ENCODE measurements around the gene DMKN.
"Not testable (repeated sequence)": the region's sequence is repeated elsewhere in the genome, so short reads cannot be mapped to it uniquely, and the experiment has no call there.

DMKN gene

DNA sequence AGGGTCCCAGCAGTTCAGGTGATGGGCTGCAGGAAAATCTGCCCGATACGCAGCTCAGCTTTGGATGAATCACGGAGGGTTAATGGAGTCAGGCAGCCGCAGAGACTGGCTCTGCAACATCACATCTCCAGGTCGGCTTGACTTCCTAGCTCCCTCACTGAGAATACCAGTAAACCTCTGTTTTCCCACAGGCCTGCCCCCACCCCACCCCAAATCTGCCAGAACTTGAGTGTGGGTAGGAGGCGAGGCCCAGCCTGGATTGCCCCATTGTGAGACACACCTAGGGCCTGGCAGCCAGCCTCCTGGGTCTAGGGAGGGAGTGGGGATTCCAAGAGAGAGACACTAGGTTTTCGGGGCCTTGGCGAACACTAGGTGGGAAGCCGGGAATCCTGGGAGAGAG is 19.5 kb downstream of the DMKN start:
- DNase-seq = no peak

DNA sequence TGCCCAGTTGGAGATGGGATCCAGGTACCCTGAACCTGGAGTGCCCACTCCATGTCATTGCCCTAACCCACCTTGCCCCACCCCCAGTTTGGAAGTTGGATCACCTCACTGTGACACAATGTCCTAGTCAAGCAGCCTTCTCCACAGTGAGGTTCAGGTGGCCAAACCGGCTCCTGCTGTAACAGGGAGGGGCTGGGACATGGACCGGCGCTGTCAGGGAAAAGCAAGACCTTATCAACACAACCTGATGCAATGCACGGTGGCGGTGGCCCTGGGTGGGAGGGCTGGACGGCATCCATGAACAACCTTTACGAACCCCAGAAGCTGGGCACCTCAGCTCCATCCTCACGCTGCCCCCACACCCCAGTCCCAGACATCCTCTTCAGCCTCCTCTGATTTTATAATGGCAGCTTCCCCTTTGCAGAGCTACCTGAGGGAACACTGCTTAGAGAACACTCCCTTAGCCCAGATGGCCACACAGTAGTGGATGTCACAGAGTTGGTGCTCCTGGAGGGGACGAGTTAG is 21.6 kb downstream of the DMKN start:
- no peak for DNase-seq

DNA sequence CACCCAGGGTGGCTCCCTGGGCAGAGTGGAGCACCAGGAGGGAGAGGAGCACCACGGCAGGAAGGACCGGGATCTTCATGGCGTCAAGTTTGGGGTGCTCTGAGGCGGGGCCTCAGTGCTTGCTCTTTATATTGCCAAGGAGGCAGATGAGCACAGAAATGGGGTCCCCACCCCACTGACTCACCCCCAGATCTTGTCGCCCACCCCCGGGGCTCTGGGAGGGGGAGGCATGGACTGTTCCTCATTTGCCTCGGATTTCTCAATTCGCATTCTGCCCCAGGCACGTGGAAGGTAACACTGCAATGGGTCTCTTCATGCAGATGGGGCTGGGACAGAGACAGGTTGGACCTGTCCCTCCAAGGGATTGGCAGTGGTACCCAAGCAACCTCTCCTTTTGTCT is 23.1 kb downstream of the DMKN start, which contains the start of gene KRTDAP:
Gene KRTDAP (minus strand): TSS at position 101 of the 400 bp plus-strand sequence. CDS start 22 bp downstream, at position 79.
- DNase-seq = no peak

DNA sequence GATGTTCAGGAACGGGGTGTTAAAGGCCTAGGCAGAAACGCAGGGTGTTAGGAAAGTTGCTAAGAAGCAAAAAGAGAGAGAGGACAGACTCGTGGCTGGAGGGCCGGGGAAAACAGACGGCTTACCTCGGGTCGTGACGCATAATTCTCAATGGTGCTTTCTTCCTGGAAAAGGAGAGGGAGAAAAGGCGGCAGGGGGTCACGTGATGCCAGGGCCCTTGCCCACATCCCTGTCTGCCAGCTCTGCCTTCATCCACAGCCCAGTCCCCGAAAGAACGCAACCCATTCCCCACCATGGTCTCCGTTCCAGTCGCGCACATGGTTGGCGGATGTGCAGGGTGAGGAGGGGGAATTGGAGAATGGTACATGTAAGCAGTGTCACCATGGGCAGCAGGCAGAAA is 24.8 kb downstream of the DMKN start:
- DNase-seq = no peak

DNA sequence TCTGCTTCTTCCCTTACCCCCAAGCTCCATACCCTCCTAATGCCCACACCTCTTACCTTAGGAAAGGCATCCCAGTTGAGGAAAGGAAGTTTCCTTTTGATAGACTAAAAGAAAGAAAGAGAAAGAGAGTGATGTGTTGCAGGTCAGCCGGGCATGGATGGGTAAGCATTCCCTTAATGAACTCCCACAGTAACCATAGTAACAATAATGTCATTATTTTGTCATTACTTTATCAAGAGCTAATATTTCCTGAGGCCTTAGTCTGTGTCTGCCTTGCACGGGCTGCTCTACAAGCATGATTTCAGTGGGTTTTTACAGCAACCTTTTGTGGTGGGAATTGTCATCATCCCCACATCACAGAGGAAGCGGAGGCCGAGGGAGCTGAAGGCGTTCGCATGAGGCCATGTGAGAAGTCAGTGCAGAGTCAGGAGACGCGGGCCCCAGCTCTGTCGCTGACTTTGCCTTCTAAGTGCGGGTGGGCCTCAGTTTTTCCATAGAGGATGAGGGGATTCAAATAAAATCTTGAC is 25.7 kb downstream of the DMKN start:
- no peak for DNase-seq

DNA sequence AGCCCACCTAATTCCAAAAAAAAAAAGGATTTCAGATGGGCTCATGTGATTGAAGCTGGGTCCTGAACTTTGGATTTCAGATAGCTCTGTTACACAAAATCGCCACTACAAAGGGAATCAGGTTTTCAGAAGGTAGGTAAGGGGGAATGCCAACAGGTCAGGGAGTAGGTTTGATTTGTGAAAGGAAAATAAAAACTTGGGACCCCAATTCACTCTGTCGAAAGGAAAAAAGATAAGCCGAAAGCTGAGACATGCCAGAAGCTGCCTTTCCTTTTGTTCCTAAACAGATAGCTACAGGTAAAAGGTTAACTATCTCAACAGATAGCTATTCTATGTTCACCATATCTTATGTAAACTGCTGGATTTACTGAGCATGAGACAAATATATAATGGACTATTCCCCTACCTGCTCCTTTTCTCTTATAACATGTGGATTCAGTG is 27.2 kb downstream of the DMKN start:
- no peak for DNase-seq

DNA sequence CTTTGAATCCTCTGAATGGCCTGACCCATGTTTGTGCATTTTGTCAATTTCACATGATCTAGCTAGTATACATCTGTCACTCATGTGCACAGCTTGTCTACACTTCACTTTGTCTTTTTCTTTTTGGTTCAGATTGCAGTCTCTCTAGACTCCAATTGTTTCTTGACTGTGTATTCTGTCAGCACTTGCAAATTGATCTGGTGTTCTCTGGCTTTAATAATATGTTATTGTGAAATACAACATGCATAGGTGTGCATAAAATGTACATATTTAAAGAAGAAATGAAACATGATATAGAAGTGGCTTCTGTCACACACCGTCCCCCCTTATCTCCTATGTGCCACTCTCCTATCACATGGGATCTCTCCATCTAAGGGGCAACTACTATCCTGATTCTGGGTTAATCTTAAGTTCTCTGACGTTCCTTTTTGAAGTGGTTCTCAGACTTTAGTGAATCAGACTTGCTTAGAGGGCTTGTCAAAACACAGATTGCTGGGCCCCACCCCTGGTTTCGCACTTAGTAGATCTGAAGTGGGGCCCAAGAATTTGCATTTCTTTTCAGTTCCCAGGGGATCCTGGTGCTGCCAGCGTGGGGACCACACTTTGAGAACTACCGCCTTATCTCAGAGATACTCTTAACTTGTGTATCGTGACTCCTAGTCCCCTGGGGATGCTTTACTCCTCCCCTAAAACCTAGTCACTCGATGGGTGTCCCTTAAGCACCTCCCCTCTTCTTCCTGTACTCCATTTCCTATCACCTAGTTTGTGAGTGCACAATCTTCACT is 29.0 kb downstream of the DMKN start:
- peak in 1 of 2 donors; percentile 55 for DNase-seq

DNA sequence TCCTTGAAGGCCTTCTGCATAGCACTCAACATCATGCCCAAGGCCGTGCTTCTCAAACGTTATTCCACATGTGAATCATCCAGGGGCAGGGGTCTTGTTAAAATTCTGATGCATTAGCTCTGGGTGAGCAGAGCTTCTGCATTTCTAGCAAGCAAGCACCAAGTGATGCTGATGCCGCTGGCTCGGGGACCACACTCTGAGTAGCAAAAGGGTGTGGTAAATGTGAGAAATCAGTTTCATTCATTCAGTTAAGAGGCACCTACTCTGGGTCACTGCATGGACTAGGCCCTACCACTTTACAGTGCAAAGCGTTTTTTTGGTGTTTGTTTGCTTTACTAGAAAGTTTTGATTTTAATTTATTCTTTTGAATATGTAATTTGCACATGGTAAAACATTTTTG is 30.4 kb downstream of the DMKN start:
- DNase-seq = no peak

DNA sequence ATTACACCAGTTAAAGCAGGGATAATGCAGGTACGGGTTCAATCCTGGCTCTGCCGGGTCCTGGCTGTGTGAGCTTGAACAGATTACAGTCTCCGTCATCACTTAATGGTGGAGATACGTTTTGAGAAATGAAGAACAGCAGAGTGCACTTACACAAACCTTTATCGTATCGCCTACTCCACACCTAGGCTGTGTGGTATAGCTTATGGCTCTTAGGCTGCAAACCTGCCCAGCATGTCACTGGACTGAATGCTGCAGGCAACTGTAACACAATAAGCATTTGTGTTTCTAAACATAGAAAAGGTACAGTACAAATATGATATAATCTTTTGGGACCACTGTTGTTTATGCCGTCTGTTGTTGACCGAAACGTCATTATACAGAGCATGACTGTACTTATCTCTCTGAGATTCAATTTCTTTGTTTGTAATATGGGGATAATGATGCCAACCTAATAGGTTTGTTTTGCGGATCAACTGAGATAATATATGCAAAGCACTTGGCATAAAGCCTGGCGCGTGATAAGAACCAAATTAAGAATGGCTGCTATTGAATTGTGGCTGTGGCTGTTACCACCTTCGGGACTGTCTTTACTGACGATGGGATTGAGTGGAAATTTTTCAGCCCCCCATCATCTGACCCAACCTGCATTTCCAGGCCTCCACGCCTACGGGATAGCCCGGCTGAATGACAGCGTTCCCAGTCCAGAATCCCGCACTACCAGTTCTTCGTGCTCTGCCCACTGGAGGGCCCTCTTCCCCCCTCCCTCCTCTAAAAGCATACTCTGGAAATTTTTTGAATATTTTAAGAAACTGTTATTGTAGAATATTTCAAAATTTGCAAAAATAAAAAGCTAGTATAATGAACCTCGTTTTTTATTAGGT is 34.4 kb downstream of the DMKN start:
- DNase-seq = no peak

DNA sequence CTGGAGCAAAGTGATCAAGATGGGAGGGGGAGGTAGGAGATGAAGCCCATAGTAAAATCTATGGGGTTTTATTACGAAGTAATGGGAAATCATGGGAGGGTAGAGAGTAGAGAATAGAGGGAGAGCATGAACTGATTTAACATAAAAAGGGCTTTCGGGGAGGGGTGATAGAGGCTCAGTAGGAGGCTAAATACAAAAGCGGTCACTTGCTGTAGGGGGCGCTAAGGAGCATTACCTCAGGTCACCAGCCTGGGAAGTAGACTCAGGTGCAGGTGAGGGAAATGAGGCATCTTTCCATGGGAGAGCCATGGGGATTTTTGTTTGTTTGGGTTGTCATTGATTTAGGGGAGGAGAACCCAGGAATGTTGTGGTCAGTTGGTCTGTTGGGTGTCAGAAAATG is 37.3 kb downstream of the DMKN start:
- DNase-seq = no peak

DNA sequence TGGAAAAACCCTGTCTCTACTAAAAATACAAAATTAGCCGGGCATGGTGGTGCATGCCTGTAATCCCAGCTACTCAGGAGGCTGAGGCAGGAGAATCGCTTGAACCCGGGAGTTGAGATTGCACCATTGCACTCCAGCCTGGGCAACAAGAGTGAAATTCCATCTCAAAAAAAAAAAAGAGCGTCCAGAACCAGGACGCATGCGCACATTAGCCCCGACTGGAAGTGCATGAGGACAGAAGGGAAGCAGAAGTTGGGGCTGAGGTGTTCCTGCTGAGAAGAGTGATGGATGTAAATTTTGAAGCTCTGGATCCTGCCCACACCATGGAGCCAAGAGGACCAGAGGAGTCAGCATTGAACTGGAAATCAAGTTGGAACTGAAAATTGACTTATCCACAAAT is 38.9 kb downstream of the DMKN start:
- DNase-seq = not testable (repeated sequence)

DNA sequence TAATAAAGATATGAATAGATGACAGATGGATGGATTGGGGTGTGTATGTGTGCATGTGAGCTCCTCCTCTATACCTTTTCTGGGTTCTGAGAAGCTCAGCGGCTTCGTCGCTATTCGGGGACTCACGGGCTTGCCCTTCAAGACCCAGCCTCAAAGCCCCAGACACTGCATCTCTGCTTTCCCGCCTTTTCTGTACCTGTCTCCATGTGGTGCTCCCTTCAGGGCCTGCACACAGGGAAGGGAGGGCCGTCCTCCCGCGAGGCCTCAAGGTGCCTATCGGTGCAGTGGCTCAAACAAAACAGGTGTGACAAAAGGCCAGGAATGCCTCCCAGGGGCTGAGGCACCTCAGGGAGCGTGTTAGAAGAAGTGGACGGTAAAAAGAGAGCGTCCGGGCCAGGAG is 39.3 kb downstream of the DMKN start:
- DNase-seq = no peak

DNA sequence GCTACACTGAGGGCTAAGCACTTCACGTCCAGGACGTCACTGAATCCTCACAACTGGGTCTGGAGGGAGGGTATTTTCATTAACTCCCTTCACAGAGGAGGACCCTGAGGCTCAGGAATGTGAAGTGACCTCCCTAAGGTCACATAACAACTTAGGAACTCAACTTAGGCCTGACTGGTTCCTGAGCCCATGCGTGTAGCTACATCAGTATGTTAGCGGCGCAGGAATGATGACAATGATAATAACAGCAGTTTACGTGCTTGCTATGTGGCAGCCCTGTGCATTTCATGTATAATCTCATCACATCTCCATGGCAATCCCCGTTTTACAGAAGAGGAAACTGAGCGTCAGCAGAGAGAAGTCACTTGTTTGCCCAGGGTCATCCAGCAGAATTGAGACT is 41.5 kb downstream of the DMKN start:
- no peak for DNase-seq

DNA sequence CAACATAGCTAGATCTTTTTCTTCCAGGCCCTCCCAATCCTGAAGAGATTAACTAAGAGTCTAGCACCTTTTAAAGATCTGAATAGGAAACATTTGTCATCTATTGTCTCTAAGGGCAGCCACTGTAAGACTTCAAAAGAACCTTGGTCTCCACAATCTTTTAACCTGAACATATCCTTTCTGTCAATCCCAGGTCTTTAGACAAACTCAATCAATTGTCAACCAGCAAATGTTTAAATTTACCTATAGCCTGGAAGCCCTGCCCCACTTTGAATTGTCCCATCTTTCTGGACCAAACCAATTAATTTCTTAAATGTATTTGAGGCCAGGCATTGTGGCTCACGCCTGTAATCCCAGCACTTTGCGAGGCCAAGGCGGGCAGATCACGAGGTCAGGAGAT is 42.4 kb downstream of the DMKN start:
- DNase-seq = not testable (repeated sequence)

DNA sequence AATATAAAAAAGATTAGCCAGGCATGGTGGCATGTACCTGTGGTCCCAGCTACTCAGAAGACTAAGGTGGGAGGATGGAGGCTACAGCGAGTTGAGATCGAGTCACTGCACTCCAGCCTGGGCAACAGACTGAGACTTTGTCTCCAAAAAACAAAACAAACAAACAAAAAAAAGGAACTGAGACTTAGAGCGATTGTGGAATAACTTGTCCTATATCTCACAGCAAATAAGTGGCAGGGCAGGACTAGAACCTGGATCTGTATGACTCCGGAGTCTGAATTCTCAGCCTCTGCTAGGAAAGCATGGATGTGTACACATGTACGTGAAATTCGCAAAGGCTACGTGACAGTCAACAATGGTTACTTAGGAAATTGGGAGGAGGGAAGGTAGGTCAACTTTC is 43.3 kb downstream of the DMKN start:
- DNase-seq = no peak

DNA sequence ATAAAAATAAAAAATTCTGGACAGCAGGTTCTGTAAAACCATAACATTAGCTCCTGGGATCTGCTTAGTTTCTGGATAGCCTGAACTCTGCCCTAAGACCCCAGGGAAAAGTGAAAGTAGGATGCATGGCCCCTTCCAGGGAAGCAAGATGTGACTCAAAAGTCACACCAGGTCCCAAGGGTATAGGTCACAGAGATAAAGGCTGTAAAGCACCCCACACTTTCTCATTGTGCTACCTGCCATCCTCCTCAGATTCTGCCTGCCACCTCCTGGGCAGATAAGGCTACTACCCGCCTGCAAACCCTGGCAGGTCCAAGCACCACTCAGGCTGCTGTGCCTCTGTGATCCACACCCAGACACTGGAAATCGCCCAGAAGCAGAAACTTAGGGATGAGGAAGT is 44.8 kb downstream of the DMKN start:
- DNase-seq = peak; percentile 76 to 80

DNA sequence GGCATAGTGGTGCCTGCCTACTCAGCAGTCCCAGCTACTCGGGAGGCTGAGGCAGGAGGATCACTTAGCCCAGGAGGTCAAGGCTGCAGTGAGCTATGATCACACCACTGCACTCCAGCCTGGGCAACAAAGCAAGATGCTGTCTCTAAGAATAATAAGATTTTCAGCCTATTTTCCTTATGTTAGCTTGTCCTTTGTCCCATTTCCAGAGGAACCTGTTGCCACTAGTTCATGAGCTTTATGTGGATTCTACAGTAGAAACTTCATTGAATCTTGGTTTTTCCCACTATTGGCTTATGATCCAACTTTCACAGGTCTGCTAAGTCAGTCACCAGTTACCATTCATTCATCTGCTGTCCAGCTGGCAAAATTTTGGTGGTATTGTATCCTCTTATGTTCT is 47.2 kb downstream of the DMKN start:
- no peak for DNase-seq

DNA sequence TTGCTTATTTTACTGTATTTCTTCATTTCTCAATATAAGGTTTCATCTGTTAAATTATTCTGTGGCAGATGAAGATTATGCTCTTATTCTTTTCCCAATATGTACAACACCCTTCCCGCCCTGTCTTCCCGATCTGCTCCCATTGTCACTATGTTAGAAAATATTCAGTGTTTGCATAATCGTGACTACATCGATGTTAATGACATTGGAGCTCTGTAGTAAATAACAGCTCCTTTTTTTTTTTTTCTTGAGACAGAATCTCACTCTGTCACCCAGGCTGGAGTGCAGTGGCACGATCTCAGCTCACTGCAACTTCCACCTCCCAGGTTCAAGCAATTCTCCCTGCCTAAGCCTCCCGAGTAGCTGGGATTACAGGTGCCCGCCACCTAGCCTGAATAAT is 50.5 kb downstream of the DMKN start:
- not testable (repeated sequence) for DNase-seq

DNA sequence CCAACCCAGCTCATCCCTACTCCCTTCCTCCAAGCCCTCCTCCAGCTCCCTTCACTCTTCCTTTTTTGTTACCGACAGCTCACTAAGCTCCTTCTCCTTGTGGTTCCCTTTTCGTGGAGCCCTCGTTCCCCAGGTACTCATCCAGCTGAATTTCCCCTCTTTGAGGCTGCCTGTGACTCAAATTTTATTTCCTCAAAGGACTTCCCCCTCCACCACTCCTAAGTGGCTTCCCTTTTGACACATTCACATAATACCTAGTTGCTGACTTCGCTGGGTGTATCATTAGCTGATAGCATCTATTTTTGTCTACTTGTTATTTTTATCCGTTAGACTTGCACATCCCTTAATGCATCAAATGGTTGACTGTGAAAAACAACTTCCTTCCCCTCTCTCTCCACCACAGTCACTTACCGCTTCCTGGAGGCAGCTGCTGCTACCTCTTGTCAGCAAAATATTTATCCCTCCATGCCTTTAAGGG is 50.9 kb downstream of the DMKN start:
- DNase-seq = peak; percentile 73 to 84

DNA sequence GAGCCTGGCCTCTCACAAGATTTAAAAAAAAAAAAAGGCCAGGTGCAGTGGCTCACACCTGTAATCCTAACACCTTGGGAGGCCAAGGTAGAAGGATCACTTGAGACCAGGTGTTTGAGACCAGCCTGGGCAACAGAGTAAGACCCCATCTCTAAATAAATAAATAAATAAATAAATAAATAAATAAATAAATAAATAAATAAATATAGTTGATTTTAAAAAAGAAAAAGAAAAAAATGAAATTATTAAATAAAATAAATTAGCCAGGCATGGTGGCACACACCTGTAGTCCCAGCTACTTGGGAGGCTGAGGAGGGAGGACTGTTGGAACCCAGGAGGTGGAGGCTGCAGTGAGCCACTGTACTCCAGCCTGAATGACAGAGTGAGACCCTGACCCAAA is 51.7 kb downstream of the DMKN start:
- DNase-seq = not testable (repeated sequence)

DNA sequence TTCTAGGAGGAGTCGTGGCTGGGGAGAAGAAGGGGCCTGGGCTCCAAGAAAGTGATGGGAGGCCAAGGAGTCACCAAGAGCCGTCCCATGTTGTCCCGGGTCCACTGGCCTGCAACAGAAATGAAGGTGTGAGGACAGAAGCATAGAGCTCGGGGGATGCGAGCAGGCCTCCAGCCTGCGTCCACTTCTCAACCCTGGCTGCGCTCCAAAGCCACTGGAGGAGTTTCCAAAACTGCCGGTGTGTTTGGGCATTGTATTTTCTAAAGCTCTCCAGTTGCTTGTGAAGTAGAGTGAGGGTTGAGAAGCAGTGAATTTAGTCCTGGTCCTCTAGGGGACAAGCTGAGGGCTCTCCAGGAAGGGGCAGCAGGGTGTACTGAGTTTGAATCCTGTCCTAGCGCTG is 52.4 kb downstream of the DMKN start:
- DNase-seq = no peak

DNA sequence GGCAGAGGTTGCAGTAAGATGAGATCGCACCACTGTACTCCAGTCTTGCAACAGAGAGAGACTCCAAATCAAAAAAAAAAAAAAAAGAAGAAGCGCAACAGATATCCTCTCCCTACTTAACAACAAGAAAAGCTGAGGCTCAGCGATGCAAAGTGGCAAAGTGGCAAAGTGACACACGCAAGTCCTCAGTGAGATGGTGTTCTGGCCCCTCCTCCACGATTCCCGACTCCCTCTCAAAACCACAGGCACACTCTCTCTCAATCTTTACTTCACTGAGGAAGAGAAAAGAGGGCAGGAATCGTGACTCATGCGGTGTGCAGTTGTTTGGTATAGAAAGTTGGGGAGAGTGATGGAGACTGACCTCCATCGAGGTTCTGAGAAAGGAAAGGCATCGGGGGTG is 52.8 kb downstream of the DMKN start:
- peak in 1 of 2 donors; percentile 29 for DNase-seq

DNA sequence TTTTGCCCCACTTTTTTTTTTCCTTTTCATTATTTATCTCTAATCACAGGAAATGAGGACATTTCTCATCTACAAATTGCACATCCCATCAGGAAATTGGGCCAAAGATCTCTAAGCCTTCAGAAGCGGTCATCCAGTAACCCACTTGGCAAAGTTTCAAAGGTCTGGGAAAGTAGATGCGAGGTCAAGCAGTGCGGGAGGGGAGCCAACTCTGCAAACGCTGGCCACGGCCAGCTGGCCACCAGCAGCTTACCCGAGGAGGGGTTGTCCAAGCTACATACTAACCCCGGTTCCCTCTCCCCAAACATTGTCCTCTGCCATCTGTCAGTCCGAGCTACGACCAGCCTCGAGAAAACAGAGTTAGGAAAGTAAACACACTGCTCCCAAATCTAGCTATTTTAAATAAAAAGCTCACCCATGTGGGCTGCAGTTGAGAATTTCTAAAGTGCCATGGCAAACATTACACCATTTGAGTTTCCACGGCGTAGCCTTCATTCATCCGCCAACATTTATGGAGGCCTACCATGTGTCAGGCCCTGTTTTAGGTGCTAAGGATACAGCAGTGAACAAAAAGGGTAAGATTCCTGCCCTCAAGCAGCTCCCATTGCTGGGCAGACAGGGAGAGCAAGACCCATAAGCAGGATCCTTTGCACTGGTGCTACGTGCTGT is 53.9 kb downstream of the DMKN start:
- DNase-seq = no peak

Measured in CD4-positive, alpha-beta T cell treated with Interleukin-4 for 1 hour (primary cell).